HG03135 (cell line): Measurements from ENCODE around the gene RNF144B.
"Not testable (repeated sequence)": the region's sequence is repeated elsewhere in the genome, so short reads cannot be mapped to it uniquely, and the experiment has no call there.

ENCODE experiments used
- ATAC-seq: cut with Tn5 transposase; IDR thresholded peaks from one replicate; pipeline ENCODE4 v1.9.1; 2021; ENCODE audit warnings: mild to moderate bottlenecking, moderate library complexity; ENCODE audit not compliant: unreplicated experiment

RNF144B gene

GRCh38 chr6:18387061-18387721, at the start of gene RNF144B:
TSS of gene RNF144B (plus strand) at chr6:18387350. CDS start at chr6:18399535, 12,185 bp downstream.
- peak; percentile 79 for ATAC-seq

- ATAC-seq, result no peak
Measured at GRCh38 chr6:18339599-18339998, 47.6 kb upstream of the RNF144B start.

- no peak for ATAC-seq
Measured at GRCh38 chr6:18340781-18341551, 46.2 kb upstream of the RNF144B start.

- ATAC-seq, result no peak
Measured at GRCh38 chr6:18342223-18342622, 44.9 kb upstream of the RNF144B start.

- ATAC-seq, result no peak
Measured at GRCh38 chr6:18343741-18344140, 43.4 kb upstream of the RNF144B start.

GRCh38 chr6:18347021-18347577, 40.1 kb upstream of the RNF144B start:
- ATAC-seq, result no peak

GRCh38 chr6:18347866-18348265, 39.3 kb upstream of the RNF144B start:
- no peak for ATAC-seq

GRCh38 chr6:18349386-18349785, 37.8 kb upstream of the RNF144B start:
- no peak for ATAC-seq

- no peak for ATAC-seq
Measured at GRCh38 chr6:18350271-18350670, 36.9 kb upstream of the RNF144B start.

- ATAC-seq, result no peak
Measured at GRCh38 chr6:18350712-18351111, 36.4 kb upstream of the RNF144B start.

- no peak for ATAC-seq
Measured at GRCh38 chr6:18352001-18352400, 35.1 kb upstream of the RNF144B start.

- ATAC-seq, result no peak
Measured at GRCh38 chr6:18352842-18353241, 34.3 kb upstream of the RNF144B start.

GRCh38 chr6:18353251-18353650, 33.9 kb upstream of the RNF144B start:
- ATAC-seq, result no peak

- ATAC-seq, result not testable (repeated sequence)
Measured at GRCh38 chr6:18357546-18357945, 29.6 kb upstream of the RNF144B start.

GRCh38 chr6:18359237-18359885, 27.8 kb upstream of the RNF144B start:
- ATAC-seq, result peak; percentile 86

- no peak for ATAC-seq
Measured at GRCh38 chr6:18360188-18360587, 27.0 kb upstream of the RNF144B start.

GRCh38 chr6:18362058-18362561, 25.0 kb upstream of the RNF144B start:
- no peak for ATAC-seq

GRCh38 chr6:18363746-18364145, 23.4 kb upstream of the RNF144B start:
- no peak for ATAC-seq

- ATAC-seq, result not testable (repeated sequence)
Measured at GRCh38 chr6:18364561-18364960, 22.6 kb upstream of the RNF144B start.

- no peak for ATAC-seq
Measured at GRCh38 chr6:18367371-18367770, 19.8 kb upstream of the RNF144B start.
